Stimulated activated CD4-positive, alpha-beta T cell treated with anti-CD3 and anti-CD28 coated beads, TNF-alpha, amount 100 ng/mL, for 4 hours (primary cell): ENCODE measurements around the gene ARHGEF6.

ENCODE experiments used
- DNase-seq, 3 experiments: peaks; one replicate each; pipeline ENCODE4 v3.0.0-alpha.2; 2020; ENCODE audit warnings: low read depth in 3 of 3

ARHGEF6 gene

DNA sequence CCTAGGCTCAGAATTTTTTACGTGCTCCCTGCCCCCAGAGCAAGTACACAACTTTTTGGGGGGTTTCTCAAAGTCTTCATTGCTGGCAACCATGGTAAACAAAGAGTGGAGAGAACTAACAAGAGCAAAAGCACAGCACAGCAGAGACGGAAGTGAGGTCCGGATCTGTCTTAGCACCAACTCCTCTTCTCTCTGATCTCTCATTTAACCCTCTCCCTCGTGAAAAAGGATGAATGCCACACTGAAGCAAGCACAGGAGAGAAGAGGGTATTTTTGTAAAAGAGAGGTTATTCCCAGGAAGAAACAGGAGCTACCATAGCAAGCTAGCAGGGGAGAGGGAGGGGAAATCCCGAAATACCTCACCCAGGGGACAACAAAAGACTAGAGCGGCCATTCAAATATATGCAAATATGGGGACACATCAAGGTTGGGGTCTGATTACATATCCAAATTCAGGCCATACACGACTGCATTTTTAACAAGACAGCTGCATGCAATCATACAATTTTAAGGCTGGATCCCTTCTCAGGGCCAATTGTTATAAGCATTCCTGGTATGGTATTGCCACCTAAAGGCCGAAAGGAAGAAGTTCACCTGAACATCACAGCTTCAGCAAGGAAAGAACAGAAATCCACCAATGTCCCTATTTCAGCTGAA lies 86.2 kb downstream of the ARHGEF6 start:
- DNase-seq: no peak

DNA sequence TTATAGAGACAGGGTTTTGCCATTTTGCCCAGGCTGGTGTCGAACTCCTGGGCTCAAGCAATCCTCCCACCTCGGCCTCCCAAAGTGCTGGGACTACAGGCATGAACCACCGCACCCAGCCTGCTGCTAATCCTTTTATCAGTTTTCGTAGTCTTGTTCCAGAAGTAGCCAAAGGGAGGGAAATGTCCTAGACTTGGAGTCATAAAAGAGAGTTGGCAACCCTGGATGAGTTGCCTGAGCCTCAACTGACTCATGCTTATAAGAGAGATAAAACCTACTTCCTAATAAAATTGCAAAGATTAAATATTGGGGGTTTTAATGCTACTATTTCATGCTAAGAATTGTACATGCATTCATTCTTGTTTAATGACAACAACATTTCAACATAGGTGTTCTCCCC lies 88.5 kb downstream of the ARHGEF6 start:
- no peak for DNase-seq

DNA sequence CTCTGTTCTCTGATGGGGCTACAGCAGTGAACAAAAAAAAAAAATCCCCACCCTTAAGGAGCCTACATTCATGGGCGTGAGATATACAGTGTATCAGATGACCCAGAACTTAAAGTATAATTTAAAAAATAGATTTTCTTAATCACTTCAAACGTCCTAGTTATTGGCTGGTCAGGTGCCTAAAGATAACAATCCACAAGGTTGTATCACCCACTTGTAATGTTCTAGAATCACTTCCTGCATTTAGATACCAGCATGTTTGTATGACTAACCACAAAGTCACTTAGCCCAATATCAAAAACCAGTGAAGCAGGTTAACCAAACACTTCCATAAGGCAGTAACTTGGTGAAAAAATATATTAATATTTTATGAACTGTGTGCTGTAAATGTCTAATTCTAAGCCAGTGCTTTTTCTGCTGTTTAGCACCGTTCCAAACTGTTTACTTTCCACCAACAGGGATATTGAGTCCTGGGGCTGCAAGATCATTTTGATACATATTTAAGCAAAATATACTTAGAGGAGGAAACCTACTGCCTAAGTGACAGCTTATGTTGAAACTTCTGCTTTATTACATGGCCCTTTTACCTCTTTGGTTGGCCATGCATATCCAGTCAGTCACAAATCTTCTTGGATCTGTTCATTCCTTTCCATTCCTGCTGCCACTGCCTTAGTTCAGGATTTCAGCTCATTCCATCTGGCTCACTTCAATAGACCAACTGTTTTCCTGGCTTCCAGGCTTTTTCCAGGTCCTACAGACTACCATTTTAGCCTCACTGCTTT lies 89.5 kb downstream of the ARHGEF6 start:
- DNase-seq: no peak

DNA sequence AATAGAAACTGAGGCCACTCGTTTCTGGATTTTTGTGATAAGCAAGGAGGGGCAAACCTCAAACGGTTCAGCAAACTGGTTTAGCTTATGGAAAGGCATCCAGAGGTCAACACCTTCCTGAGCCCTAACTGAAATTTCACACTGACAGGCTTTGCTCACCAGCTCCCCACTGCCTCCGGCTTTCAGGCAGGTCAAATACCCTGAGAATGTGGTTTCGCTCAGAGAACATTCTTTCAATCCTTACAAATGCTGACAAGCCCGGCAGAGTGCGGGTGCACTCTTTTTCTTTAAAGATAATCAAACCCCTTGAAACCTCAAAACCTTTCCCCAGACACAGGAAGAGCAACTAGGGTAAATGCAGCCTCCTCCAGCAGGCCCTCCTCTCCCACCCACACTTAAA lies 91.3 kb downstream of the ARHGEF6 start:
- DNase-seq: no peak

DNA sequence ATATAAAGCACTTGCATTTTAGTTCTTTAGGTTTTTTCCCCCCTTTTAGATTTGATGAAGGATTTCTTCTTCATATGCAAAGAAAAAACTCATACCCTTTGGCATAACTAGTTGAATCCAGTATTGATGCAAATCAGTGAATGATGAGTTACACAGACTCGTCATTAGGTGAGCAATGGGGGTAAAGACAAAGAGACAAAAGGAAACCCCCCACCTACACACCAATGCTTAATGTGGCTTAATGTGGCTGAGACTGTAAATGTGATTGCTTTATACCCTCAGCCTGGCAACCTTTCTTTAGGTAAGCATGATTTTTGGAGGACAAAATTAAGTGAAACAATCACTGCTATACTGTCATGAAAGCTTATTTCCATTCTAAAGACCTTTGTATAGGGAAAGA lies 93.3 kb downstream of the ARHGEF6 start:
- no peak for DNase-seq

DNA sequence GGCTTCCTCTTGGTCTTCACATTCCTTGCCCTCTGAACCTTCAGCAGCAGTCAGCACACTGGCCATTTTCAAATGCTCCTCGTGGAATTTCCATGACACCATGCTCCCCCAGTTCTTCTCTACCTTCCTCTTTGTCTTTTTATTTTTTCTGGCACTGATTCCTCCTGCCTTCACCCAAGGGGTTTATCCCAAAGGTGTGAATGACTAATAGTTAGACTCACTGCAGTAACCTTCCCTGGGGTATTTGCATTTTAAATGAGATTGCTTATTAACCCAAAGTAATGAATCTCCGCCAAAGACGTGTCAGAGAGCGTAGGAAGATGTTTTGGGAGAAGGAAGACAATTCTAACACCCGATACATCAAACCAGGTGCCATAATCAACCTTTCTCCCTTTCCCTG lies 96.6 kb downstream of the ARHGEF6 start:
- DNase-seq: no peak

DNA sequence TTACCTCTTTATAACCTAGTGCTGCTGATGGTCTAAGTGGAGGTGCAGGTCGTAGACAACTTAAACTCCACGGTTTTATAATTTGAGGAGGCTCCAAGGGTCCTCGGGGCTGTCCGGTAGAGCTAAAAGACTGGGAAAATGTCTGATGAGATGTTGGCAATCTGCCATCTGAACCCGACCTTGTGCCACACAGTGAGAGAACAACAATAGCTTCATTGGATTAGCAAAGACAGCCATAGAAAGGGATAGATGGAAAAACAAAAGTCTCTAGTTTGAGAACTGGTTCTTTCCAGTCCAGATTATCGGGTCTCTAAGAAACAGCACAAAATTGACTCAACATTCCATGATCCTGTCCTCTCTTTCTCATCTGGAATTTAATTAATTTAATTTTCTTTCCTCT lies 101.2 kb downstream of the ARHGEF6 start:
- no peak for DNase-seq

DNA sequence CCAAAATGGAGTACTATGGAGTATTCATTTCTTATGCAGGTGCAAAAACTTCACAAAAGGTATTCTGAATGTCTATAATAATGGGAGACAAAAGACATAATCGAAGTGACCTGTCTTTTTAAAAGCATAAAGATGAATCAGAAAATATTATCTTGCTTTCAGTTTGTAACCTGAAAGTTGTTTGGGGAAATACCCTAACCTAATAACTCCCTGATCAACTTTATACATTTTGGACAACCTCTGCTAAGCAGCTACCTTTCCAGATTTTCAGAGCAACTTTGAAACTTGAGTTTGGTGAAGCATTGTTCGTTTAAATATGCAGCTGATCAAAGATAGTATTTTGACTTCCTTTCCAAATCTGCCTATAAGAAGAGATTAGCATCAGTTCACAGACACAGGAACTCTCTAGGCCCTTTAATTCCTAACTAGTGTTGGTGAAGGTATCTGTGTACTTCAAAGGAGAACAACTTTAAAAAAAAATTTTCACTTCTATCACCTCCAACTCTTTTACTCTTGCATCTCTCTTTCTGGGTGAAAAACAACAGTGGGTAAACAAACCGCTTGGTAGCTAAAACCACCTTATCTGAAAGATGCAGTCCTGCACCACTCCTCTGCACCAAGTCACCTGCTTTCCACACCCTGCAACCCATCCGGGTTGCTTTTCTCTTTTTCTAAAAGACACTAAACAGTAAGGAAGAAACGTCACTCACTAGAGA lies 106.3 kb downstream of the ARHGEF6 start:
- no peak for DNase-seq

DNA sequence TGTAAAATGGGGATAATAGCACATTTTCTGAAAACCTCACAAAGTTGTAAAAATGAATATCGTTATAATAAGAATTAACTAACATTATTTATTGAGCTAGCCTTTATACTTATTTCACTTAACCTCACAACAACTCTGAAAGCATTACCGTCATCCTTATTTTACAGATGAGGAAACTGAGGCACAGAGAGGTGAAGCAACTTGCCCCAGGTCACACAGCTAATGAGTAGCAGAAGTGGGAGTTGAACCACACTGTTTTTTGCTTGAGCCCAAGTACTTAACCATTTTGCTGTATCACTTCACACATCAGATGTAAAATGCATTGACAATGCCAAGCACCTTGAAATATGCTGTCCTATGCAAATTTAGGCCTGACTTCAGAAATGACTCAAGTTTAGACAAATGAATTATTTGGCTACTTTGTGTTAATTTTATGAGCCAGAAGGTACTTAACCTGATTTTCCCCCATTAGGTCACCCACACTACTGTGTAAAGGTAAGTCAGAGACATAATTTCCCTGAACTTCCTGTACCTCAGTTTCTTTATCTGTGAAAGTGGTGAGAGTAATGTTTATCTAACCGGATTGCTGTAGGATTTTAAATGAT lies 109.6 kb downstream of the ARHGEF6 start:
- DNase-seq: no peak

DNA sequence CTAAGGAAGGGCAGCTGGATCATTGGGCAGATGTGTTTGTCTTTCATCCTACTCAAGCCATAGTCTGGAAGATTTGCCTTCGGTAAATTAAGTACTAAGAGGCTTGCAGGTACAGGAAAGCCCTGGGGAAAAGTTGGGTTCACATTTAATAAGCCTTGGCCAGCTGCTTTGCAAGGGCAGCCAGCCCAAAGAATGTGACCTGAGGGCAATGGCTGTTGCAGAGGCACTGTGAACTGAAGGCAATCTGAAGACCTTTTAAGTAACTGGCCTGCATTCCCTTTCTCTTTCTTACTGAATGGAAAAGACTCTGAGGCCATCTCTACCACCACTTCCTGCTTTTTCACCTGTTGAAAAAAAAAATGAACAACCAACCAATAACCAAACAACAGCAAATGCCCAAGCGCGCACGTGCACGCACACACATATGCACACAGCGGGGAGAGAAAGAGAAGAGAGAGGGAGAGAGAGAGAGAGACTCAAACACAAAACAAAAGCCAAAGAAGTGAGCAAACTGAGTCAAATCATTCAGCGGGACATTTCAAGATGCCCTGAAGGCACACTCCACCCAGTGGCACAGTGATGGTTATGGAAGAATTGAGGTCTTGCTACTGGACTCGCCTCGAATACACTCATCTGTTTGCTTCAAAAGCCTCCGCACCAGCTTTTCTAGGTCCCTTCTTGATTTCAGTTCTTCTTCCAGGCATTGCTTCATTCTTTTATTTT lies 113.1 kb downstream of the ARHGEF6 start:
- DNase-seq: no peak

DNA sequence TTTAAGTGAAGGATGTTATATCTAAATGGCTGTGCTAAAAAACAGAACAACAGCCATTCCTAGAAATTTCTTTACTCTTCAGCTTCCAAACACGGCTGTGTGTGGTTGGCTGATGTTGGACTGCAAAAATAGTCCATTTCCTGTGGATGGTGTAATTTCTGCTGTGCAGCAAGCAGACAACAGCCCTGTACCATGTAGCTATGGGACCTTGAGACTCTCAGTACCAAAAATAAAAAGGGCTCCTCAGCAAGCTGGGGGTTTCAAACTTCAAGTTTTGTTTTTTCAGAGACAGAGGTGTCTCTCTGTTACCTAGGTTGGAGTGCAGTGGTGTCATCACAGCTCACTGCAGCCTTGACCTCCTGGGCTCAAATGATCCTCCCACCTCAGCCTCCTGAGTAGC lies 114.6 kb downstream of the ARHGEF6 start:
- DNase-seq: no peak

DNA sequence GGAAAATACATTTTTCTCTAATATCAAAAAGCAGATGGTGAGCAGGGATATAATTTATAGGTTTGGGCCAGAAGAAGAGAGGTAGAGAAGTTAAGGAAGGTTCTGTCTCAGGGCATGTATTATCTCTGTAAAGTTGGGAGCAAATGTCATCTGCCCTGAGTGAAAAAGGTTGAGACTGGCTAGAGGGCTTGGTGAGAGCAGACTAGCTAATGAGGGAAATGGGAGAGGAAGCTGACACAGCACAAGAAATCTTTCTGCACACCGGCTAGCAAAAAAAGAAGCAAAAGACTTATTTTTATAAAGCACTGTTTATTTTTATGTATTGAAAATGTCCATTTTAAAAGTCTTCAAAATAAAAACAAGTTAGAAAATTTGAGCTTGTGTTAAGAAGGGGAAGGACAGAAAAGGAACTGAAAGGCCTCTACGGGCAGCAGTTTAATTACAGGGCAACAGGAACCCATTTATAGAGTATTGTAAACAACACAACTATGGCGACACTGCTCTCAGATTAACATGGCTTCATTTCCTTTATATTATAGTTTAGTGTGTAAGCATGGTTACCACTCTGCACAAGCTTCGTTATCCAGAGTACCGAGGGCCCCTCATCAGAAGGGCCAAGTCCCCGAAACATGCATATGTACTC lies 115.4 kb downstream of the ARHGEF6 start:
- no peak for DNase-seq

DNA sequence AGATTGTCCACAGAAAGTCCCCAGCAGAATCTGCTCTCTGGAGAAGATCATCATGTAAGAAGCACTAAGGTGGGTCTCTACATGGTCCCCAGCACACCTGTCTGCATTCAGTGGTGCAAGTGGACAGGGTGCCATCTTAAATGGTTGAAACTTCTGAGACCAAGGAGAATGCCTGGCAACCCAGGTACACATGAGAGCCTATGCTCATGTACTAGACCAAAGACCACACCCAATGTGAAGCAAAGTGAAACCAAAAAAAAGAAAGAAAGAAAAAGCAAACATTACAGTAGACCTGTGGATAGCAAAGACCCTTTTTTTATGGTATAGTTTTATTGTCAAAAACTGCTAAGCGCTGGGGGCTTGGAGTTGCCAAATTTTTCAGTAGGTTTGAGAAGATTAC lies 117.8 kb downstream of the ARHGEF6 start:
- DNase-seq: no peak

DNA sequence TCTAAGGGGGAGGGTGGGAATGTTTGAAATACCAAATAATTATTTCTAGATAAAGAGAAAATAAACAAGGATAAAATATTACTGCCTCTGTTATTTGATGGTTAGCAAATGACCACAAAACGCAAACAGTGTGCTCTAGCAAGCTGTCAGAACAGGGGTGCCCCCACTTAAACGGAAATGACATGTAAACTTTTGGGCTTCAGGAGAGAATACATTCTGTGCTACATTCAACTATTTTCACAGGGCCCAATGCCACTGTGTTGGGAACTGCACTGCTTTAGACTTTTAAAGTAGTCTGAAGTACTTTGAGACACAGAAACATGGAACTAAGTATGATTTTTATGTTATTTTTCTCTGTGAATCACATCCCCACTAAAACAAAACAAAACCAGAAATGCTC lies 118.6 kb downstream of the ARHGEF6 start:
- DNase-seq: no peak

DNA sequence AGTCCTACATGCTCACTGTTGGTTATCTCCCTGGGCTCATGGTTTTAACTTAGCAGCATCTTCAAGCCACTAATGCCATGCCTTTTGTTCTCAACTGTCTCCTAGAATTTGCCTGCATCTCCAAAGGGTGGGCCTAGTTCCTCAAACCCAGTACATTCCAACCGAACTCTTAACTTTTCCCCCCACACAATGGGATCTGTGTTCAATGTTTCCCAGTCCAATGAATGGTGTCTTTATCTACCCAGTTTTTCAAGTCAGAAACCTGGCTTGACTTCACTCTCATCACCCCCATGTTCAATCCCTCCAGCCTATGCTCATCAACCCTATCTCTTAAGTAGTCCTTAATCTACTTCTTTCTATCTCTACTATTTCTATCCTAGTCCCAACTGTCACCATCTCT lies 119.8 kb downstream of the ARHGEF6 start:
- DNase-seq: no peak

DNA sequence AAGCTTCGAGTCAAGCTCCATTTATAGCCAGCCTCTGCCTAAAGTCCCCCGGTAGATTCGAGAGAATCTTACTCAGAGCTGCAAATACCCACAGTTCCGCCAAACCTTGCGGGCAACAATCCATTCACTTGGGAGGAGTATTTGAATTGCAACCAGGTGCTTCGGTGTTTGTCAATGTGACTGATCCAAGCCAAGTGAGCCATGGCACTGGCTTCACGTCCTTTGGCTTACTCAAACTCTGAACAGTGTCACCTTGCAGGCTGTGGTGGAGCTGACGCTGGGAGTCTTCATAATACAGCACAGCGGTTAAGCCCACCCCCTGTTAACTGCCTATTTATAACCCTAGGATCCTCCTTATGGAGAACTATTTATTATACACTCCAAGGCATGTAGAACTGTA lies 121.6 kb downstream of the ARHGEF6 start:
- DNase-seq: no peak

DNA sequence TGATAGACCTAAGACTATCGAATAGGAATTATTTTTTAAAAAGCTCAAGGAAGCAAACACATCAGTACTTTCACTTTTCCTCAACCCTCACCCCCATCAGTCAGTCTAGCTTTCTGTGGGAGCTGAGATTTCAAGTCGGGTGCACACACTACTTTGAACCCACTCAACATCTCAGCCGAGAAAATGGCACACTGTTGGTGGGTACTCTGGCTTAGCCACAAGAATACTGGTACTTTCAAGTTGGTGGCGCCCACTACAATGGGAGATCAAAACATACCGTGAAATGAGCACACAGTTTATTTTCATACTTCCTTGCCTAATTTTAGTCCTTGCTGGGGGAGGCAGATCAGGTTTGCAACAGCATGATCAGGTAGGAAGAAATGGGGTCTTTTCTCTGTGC lies 122.6 kb downstream of the ARHGEF6 start:
- DNase-seq: no peak

DNA sequence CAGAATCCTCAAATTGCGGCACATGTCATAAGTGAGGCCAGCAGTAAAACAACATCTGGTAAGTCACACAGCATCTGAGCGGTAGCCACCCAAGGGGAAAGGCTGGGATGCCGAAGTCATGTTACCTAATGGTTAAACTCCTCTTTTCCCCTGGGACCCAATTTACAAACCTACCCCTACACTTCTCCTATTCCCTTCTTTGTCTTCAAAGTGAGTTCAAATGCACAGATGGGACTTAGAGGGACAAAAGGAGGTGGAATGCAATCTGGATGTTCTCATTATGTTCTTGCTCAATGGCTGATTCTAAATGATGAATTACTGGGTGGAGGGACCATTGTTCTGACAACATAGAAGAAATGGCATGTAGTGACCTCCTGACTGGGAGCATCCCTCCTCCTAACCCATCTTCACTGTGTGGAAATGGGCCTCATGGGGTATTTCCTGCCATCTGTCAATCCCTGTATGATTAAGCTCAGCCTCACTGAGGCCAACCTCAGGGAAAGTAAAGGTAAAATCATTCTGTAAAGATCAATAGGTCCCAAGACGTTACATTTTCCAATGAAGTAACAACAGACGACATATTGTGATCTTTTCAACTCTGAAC lies 124.3 kb downstream of the ARHGEF6 start:
- DNase-seq: no peak

DNA sequence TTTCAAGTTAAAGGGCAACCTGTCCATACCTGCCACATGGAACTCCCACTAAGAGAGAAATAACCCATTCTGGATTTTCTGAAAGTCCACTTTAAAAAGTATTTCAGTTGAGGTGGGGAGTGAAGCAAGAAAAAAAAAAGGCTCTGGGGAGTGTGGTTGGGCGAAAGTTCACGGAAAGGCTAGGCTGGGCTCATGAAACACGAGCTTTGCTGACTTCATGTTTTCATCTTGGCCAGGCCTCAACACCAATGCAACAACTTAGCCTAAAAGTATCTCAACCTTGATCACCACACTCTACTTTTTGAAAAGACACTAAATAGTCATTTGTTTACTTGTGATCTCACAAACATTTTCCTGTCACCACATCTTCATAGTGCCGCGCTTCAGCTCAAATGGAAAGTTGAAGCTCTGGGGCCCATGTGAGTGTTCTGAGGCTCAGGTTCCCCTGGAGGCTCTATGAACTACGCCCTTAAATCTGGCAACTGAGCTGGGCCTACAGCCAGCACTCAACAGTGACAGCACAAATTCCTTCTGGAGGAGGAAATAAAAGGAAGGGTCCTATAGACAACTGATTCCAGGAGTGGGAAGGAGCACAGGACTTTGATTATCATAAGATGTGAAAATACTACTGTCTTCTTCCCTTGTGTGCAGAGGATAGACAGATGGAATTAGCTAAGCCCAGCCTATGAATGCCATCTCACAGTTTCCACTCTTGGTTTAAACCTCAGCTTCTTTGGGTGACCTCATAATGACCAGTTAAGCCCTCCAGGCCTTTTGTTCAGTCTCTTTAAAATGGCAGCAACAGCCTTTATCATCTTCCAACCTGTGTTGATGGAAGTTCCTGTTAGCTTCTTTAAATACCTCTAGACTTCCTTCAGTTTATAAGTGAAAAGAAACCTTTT lies 127.7 kb downstream of the ARHGEF6 start:
- no peak for DNase-seq

DNA sequence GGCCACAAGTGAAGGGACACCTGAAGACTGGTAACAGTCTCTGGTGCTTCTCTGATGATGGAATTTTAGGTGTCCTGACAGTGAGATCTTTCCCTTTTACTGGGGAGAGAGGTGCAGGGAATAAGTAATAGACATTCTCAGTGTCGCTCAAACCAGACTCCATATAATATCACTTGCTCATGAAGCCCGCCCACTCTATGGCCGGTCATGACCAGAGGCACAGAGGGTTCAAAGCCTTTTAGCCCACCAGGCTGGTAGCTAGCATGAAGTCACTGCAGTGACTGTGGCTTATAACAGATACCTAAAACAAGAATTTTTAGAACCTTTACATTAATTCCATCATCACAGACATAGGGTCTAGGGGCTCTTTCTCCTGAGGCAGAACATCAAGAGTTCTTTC lies 129.9 kb downstream of the ARHGEF6 start:
- no peak for DNase-seq
